Measurements from ENCODE around the gene CNTNAP2.

DNA sequence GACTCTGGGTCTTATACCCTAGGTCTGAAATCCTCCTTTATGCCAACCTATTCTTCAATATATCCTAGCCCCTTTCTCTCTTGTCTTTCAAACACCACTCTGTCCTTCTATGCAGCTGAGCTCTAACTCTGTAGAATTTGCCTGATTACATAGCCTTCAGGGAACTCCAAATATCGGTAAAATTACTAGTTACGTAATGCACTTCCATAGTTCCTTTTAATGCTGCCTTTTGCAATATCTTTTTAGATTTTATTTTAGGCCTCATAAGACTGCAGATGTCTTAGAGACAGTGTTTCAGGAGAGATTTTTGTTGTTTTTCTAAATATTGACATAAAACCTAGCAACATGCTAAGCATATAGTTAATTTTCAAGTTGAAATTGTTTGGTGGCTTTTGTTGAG lies 924.8 kb downstream of the CNTNAP2 start:
- no peak for TF ChIP-seq CTCF (IDR thresholded peaks at IDR 0.05)
- no peak for TF ChIP-seq POLR2A (IDR thresholded peaks at IDR 0.05)
- no peak for TF ChIP-seq EP300 (IDR thresholded peaks at IDR 0.05)

Data from tibial nerve (tissue), 4 donors.